Measurements from ENCODE around the gene HUWE1. TPM values are rescaled to one million over a fixed set of nuclear protein-coding genes. Genes with fewer than 3 reads are reported as not detected.

HUWE1 gene
- total and polyA plus RNA-seq, 2 of the 13 experiments (the other 11 are each of a cell fraction or from before 2014, with no cell fraction given), result 63.2 to 68.1 TPM

DNA sequence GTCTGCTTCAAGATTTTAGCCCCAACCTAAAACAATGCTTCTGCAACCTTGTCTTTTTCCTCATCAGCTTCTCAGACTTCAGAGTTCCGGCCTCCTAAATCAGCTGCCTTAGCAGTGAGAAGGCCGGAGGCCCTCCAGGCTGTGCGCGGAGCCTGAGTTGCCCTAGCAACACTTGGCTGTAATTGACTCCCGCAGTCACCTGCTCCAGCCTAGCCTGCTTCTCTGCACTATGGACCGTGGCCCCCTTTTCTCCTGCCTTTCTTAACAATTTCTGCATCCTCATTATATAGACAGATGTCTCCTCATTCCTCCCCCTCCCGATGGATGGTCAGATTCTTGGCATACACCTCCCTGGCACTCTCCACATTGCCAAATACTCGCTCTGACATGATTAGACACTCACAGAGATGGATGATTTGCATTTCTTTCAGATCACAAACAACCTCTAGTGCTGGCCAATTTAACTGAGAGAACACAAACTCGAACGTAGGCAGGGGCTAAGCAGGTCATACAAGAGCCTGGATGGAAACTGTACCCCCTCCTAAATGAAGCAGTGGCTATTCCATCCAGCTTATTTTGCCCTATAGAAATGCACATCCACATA lies 9.5 kb upstream of the HUWE1 start:
- no peak for ATAC-seq
- no peak for DNase-seq (ENCODE audit: low spot score)
- ChIA-PET POLR2A (no interaction called here), CTCF (ENCODE audit: low intra/inter-chr PET ratio, low total read pairs) (no interaction called here)
- no peak overlapping the region for H2AFZ ChIP-seq (ENCODE audit: low read length)
- H3K9me3 ChIP-seq (ENCODE audit: low read length), result no peaks in the 10 kb centered on the region
- 47% methylated on average over 8 of the region's 10 CpGs for WGBS (ENCODE audit: low lambda C conversion rate)
- no peak for FAIRE-seq
- no peak overlapping the region for H3K9ac ChIP-seq (ENCODE audit: insufficient read depth, low read depth, low read length)
- H3K4me2 ChIP-seq (ENCODE audit: low read depth, low read length), result no peak overlapping the region
- no peak for TF ChIP-seq HDAC2 (CRISPR knock-in tag; IDR thresholded peaks at IDR 0.05)
- TF ChIP-seq, protein P1, sequence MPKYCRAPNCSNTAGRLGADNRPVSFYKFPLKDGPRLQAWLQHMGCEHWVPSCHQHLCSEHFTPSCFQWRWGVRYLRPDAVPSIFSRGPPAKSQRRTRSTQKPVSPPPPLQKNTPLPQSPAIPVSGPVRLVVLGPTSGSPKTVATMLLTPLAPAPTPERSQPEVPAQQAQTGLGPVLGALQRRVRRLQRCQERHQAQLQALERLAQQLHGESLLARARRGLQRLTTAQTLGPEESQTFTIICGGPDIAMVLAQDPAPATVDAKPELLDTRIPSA (CRISPR knock-in tag; IDR thresholded peaks at IDR 0.05; ENCODE audit: borderline replicate concordance), result no peak
- TF ChIP-seq ATF7 (IDR thresholded peaks at IDR 0.05), result no peak
- no peak for TF ChIP-seq ATF7 (CRISPR knock-in tag; IDR thresholded peaks at IDR 0.05)
- no peak for TF ChIP-seq ISX (CRISPR knock-in tag; conservative IDR thresholded peaks at IDR 0.05)
- TF ChIP-seq, protein P2, sequence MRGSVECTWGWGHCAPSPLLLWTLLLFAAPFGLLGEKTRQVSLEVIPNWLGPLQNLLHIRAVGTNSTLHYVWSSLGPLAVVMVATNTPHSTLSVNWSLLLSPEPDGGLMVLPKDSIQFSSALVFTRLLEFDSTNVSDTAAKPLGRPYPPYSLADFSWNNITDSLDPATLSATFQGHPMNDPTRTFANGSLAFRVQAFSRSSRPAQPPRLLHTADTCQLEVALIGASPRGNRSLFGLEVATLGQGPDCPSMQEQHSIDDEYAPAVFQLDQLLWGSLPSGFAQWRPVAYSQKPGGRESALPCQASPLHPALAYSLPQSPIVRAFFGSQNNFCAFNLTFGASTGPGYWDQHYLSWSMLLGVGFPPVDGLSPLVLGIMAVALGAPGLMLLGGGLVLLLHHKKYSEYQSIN (CRISPR knock-in tag; IDR thresholded peaks at IDR 0.05; ENCODE audit: borderline replicate concordance), result no peak
- no peak for TF ChIP-seq KLF16 (CRISPR knock-in tag; IDR thresholded peaks at IDR 0.05)
- TF ChIP-seq ZBTB21 (CRISPR knock-in tag; IDR thresholded peaks at IDR 0.05), result no peak
- TF ChIP-seq, protein P3, sequence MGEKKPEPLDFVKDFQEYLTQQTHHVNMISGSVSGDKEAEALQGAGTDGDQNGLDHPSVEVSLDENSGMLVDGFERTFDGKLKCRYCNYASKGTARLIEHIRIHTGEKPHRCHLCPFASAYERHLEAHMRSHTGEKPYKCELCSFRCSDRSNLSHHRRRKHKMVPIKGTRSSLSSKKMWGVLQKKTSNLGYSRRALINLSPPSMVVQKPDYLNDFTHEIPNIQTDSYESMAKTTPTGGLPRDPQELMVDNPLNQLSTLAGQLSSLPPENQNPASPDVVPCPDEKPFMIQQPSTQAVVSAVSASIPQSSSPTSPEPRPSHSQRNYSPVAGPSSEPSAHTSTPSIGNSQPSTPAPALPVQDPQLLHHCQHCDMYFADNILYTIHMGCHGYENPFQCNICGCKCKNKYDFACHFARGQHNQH (CRISPR knock-in tag; IDR thresholded peaks at IDR 0.05), result no peak
- TF ChIP-seq, protein P4, sequence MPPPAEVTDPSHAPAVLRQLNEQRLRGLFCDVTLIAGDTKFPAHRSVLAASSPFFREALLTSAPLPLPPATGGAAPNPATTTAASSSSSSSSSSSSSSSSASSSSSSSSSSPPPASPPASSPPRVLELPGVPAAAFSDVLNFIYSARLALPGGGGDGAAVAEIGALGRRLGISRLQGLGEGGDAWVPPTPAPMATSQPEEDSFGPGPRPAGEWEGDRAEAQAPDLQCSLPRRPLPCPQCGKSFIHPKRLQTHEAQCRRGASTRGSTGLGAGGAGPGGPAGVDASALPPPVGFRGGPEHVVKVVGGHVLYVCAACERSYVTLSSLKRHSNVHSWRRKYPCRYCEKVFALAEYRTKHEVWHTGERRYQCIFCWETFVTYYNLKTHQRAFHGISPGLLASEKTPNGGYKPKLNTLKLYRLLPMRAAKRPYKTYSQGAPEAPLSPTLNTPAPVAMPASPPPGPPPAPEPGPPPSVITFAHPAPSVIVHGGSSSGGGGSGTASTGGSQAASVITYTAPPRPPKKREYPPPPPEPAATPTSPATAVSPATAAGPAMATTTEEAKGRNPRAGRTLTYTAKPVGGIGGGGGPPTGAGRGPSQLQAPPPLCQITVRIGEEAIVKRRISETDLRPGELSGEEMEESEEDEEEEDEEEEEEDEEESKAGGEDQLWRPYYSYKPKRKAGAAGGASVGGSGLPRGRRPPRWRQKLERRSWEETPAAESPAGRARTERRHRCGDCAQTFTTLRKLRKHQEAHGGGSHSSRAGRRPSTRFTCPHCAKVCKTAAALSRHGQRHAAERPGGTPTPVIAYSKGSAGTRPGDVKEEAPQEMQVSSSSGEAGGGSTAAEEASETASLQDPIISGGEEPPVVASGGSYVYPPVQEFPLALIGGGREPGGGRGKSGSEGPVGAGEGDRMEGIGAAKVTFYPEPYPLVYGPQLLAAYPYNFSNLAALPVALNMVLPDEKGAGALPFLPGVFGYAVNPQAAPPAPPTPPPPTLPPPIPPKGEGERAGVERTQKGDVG (CRISPR knock-in tag; IDR thresholded peaks at IDR 0.05; ENCODE audit: borderline replicate concordance), result no peak
- TF ChIP-seq ISL2 (CRISPR knock-in tag; IDR thresholded peaks at IDR 0.05), result no peak
- TF ChIP-seq ZNF558 (CRISPR knock-in tag; IDR thresholded peaks at IDR 0.05; ENCODE audit: borderline replicate concordance), result no peak
- TF ChIP-seq FLYWCH1 (CRISPR knock-in tag; IDR thresholded peaks at IDR 0.05), result no peak
- TF ChIP-seq ZIK1 (CRISPR knock-in tag; IDR thresholded peaks at IDR 0.05; ENCODE audit: borderline replicate concordance, low read depth), result no peak
- intact Hi-C loops (cut with micrococcal nuclease; ENCODE audit: unreplicated experiment), result no loop called here
- H3K79me2 ChIP-seq (ENCODE audit: insufficient read depth, low read length), result no peaks in the 10 kb centered on the region
- no peaks in the 10 kb centered on the region for H3K36me3 ChIP-seq (replicated peaks in 1 of 2; ENCODE audit: control insufficient read depth in 1 of 2, insufficient read depth in 2 of 2, low read length in 2 of 2)
- no peak overlapping the region for H3K27ac ChIP-seq (ENCODE audit: extremely low read length, insufficient read depth, low read length)
- H4K20me1 ChIP-seq (ENCODE audit: insufficient read depth, low read length), result no peaks in the 10 kb centered on the region
- no peaks in the 10 kb centered on the region for H3K27me3 ChIP-seq (ENCODE audit: control insufficient read depth in 1 of 2, insufficient read depth in 2 of 2, low read length in 2 of 2)
- no peaks in the 10 kb centered on the region for H3K4me1 ChIP-seq (ENCODE audit: insufficient read depth, low read length)
- no TSS peak for BruUV-seq (replicated peaks)
- in situ Hi-C loops (cut with HindIII; ENCODE audit: extremely low pct_ligation_motif_present, low pct_unique_long_range_greater_than_20kb), result no loop called here
- no peak overlapping the region for H3K4me3 ChIP-seq (replicated peaks in 1 of 3; ENCODE audit: insufficient read depth in 1 of 3, low read depth in 2 of 3, low read length in 3 of 3)
